CD14-positive monocyte (primary cell): ENCODE data around the gene TLCD4. TPM values are rescaled to one million over a fixed set of nuclear protein-coding genes. Genes with fewer than 3 reads are reported as not detected.

Experiments
- DNase-seq, 3 donors: peaks; one replicate each; pipeline ENCODE4 v3.0.0-alpha.2; 2011 to 2022
- H2AFZ ChIP-seq: 2 replicates; pipeline ENCODE4 v1.6.0; 2012; ENCODE audit warnings: mild to moderate bottlenecking, low read depth, low read length, inconsistent platforms; ENCODE audit not compliant: insufficient read depth, poor library complexity, severe bottlenecking
- H3K27ac ChIP-seq, 2 donors: 1 replicate in 1 of 2; 2 replicates in 1 of 2; pipeline ENCODE4 v1.5.1; 2012 to 2013; ENCODE audit warnings: low read length in 2 of 2, control low read depth in 1 of 2, inconsistent platforms in 1 of 2, low read depth in 1 of 2, mild to moderate bottlenecking in 1 of 2
- H3K27me3 ChIP-seq, 2 donors: one replicate each; pipeline versions ENCODE4 v1.6.0 to v1.6.1; 2011 to 2013; ENCODE audit warnings: low read length in 2 of 2; ENCODE audit not compliant: control insufficient read depth in 2 of 2, insufficient read depth in 2 of 2
- H3K36me3 ChIP-seq, 2 donors: replicated peaks in 1 of 2; 1 replicate in 1 of 2; 2 replicates in 1 of 2; pipeline versions ENCODE4 v1.5.1 to v1.6.1; 2012 to 2013; ENCODE audit warnings: low read length in 2 of 2, control low read depth in 1 of 2, inconsistent platforms in 1 of 2, mild to moderate bottlenecking in 1 of 2; ENCODE audit not compliant: insufficient read depth in 2 of 2, control insufficient read depth in 1 of 2
- H3K4me1 ChIP-seq, 2 donors: 1 replicate in 1 of 2; 2 replicates in 1 of 2; pipeline versions ENCODE4 v1.5.1 to v1.6.1; 2012 to 2013; ENCODE audit warnings: low read length in 2 of 2, control low read depth in 1 of 2, inconsistent platforms in 1 of 2, mild to moderate bottlenecking in 1 of 2, moderate library complexity in 1 of 2; ENCODE audit not compliant: insufficient read depth in 2 of 2, control insufficient read depth in 1 of 2
- H3K4me2 ChIP-seq: replicated peaks from 2 replicates; pipeline ENCODE3; 2012; ENCODE audit warnings: low read length, moderate library complexity, mild to moderate bottlenecking; ENCODE audit not compliant: poor library complexity, severe bottlenecking; ENCODE audit errors: extremely low read depth
- H3K4me3 ChIP-seq, 3 experiments: fragments of 200-600 bp in 1 of 3; sonication (generic) in 1 of 3; replicated peaks in 1 of 3; 1 replicate in 2 of 3; 2 replicates in 1 of 3; pipeline ENCODE4 v1.5.1; 2011 to 2013; ENCODE audit warnings: low read length in 3 of 3, mild to moderate bottlenecking in 3 of 3, control low read depth in 2 of 3, low read depth in 2 of 3, inconsistent platforms in 1 of 3, moderate library complexity in 1 of 3
- H3K79me2 ChIP-seq: 2 replicates; pipeline ENCODE4 v1.6.0; 2012; ENCODE audit warnings: mild to moderate bottlenecking, control low read depth, inconsistent platforms, low read length, moderate library complexity; ENCODE audit not compliant: insufficient read depth
- H3K9ac ChIP-seq: 2 replicates; pipeline ENCODE4 v1.6.0; 2017; ENCODE audit warnings: low read length, mild to moderate bottlenecking; ENCODE audit not compliant: insufficient read depth, poor library complexity, severe bottlenecking
- H3K9me3 ChIP-seq, 2 donors: replicated peaks in 1 of 2; 1 replicate in 1 of 2; 2 replicates in 1 of 2; pipeline versions ENCODE4 v1.5.1 to v1.6.1; 2012 to 2013; ENCODE audit warnings: low read length in 2 of 2, control low read depth in 1 of 2; ENCODE audit not compliant: control insufficient read depth in 1 of 2, insufficient read depth in 1 of 2
- H4K20me1 ChIP-seq: 2 replicates; pipeline ENCODE4 v1.6.0; 2012; ENCODE audit warnings: mild to moderate bottlenecking, low read length, control low read depth, moderate library complexity; ENCODE audit not compliant: insufficient read depth
- H3K27ac Mint-ChIP-seq, 7 donors: one replicate each; pipeline ENCODE4 v1.8.0; 2020; ENCODE audit warnings: mild to moderate bottlenecking in 7 of 7, mixed read lengths in 7 of 7, moderate library complexity in 6 of 7, inconsistent platforms in 2 of 7
- H3K27me3 Mint-ChIP-seq, 3 donors: one replicate each; pipeline ENCODE4 v1.8.0; 2021 to 2022; ENCODE audit warnings: low read depth in 3 of 3, mild to moderate bottlenecking in 3 of 3, mixed read lengths in 3 of 3, moderate library complexity in 3 of 3, inconsistent platforms in 1 of 3
- H3K36me3 Mint-ChIP-seq, 2 donors: one replicate each; pipeline ENCODE4 v1.8.0; 2020; ENCODE audit warnings: mixed read lengths in 2 of 2, inconsistent platforms in 1 of 2, mild to moderate bottlenecking in 1 of 2
- H3K4me1 Mint-ChIP-seq: one replicate; pipeline ENCODE4 v1.8.0; 2020; ENCODE audit warnings: mild to moderate bottlenecking, mixed read lengths
- H3K4me3 Mint-ChIP-seq, 2 donors: one replicate each; pipeline ENCODE4 v1.8.0; 2020; ENCODE audit warnings: mild to moderate bottlenecking in 2 of 2, mixed read lengths in 2 of 2, moderate library complexity in 1 of 2
- H3K9me3 Mint-ChIP-seq, 7 donors: one replicate each; pipeline ENCODE4 v1.8.0; 2020 to 2022; ENCODE audit warnings: mixed read lengths in 7 of 7, mild to moderate bottlenecking in 6 of 7, moderate library complexity in 6 of 7, inconsistent platforms in 2 of 7
- WGBS: methylation state at CpG from one replicate; pipeline ENCODE4 v1.1.5; 2013; ENCODE audit warnings: missing lambda C conversion rate; ENCODE audit not compliant: insufficient coverage; 5-methylcytosine and 5-hydroxymethylcytosine counted together
- intact Hi-C, 2 donors: fragments of 100-400 bp; cut with micrococcal nuclease; formaldehyde crosslinking; loops; one replicate each; pipeline versions ENCODE4 v1.15.0 to v1.15.1; 2023
- polyA plus RNA-seq, 3 donors: library from polyadenylated mRNA; depleted of rRNA in 1 of 3; unstranded in 2 of 3; stranded (reverse) in 1 of 3; fragments of 300-500 nt in 2 of 3; fragments of >200 nt in 1 of 3; fragmentation: Illumina TruSeq in 2 of 3; gene quantifications; 1 replicate in 2 of 3; 2 replicates in 1 of 3; pipeline ENCODE4 v1.2.3, GENCODE V29; 2012 to 2021
- TF ChIP-seq, protein P1 (sequence below): fragments of 200-600 bp; IDR thresholded peaks from one replicate; pipeline ENCODE4 v1.8.0; 2022; ENCODE audit warnings: antibody characterized with exemption, mild to moderate bottlenecking

Gene TLCD4
- polyA plus RNA-seq, 3 donors: not detected

- Mint-ChIP-seq H3K36me3 (no peaks in the 10 kb centered on the region), H3K4me3 (no peak overlapping the region), H3K27ac (no peak overlapping the region), H3K27me3 (peaks cover 24 to 32% (median 29%) of the 10 kb centered on the region in 3 donors), H3K4me1 (no peaks in the 10 kb centered on the region), H3K9me3 (peaks cover 0 to 4% (median 0%) of the 10 kb centered on the region in 7 donors)
- no peak for DNase-seq
- H3K4me3 ChIP-seq: no peak overlapping the region
- TF ChIP-seq, protein P1, sequence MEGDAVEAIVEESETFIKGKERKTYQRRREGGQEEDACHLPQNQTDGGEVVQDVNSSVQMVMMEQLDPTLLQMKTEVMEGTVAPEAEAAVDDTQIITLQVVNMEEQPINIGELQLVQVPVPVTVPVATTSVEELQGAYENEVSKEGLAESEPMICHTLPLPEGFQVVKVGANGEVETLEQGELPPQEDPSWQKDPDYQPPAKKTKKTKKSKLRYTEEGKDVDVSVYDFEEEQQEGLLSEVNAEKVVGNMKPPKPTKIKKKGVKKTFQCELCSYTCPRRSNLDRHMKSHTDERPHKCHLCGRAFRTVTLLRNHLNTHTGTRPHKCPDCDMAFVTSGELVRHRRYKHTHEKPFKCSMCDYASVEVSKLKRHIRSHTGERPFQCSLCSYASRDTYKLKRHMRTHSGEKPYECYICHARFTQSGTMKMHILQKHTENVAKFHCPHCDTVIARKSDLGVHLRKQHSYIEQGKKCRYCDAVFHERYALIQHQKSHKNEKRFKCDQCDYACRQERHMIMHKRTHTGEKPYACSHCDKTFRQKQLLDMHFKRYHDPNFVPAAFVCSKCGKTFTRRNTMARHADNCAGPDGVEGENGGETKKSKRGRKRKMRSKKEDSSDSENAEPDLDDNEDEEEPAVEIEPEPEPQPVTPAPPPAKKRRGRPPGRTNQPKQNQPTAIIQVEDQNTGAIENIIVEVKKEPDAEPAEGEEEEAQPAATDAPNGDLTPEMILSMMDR: no peak
- WGBS: no CpG with 5 or more reads among the region's 2 CpGs
- no peaks in the 10 kb centered on the region for H3K79me2 ChIP-seq
- H2AFZ ChIP-seq: no peak overlapping the region
- H3K4me1 ChIP-seq: no peaks in the 10 kb centered on the region
- intact Hi-C loops: no loop called here
- no peaks in the 10 kb centered on the region for H3K36me3 ChIP-seq
- no peak overlapping the region for H3K27ac ChIP-seq
- H4K20me1 ChIP-seq: no peaks in the 10 kb centered on the region
- H3K9me3 ChIP-seq: no peaks in the 10 kb centered on the region
- H3K27me3 ChIP-seq: peaks cover 15 to 23% of the 10 kb centered on the region in 2 donors
- H3K4me2 ChIP-seq: no peak overlapping the region
- no peak overlapping the region for H3K9ac ChIP-seq
Observed at GRCh38 chr1:95124342-95124741, 7.2 kb downstream of the TLCD4 start.

- no peak overlapping the region for H2AFZ ChIP-seq
- Mint-ChIP-seq H3K36me3 (no peaks in the 10 kb centered on the region), H3K27ac (no peak overlapping the region), H3K4me1 (no peaks in the 10 kb centered on the region), H3K9me3 (no peaks in the 10 kb centered on the region), H3K27me3 (peaks cover 8 to 12% (median 11%) of the 10 kb centered on the region in 3 donors), H3K4me3 (no peak overlapping the region)
- no CpG with 5 or more reads among the region's 3 CpGs for WGBS
- H3K4me2 ChIP-seq: no peak overlapping the region
- intact Hi-C loops: no loop called here
- TF ChIP-seq, protein P1: no peak
- no peak overlapping the region for H3K27ac ChIP-seq
- H3K79me2 ChIP-seq: no peaks in the 10 kb centered on the region
- no peak for DNase-seq
- H3K36me3 ChIP-seq: no peaks in the 10 kb centered on the region
- no peaks in the 10 kb centered on the region for H3K9me3 ChIP-seq
- no peaks in the 10 kb centered on the region for H3K4me1 ChIP-seq
- H3K9ac ChIP-seq: no peak overlapping the region
- no peak overlapping the region for H3K4me3 ChIP-seq
- peaks cover 0 to 3% of the 10 kb centered on the region in 2 donors for H3K27me3 ChIP-seq
- no peaks in the 10 kb centered on the region for H4K20me1 ChIP-seq
Observed at GRCh38 chr1:95126366-95126765, 9.2 kb downstream of the TLCD4 start.
